Measurements from ENCODE around the gene LPIN2. TPM values are rescaled to one million over a fixed set of nuclear protein-coding genes. Genes with fewer than 3 reads are reported as not detected.

The LPIN2 gene
- total RNA-seq, 1 experiment from 2014 or later = 15.7 TPM

DNA sequence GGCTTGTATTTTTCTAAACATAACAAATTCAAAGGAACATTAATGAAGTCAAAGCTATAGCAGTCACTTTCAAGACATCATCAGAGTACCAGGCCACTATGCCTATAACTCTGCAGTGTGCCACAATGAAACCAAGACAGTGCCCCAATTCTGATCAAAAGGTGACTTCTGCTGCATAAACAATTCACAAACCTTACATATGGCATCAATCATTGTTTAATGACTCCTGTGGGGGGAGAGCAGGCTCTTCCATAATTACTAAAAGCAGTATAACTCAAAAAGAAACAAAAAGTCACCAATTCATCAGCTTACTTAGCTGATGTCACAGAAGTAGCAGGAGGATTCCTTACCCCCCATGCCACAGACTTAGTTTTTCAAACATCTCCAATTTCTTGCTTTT, 15.5 kb downstream of the LPIN2 start:
- Mint-ChIP-seq H3K9me3 (ENCODE audit: low read depth, unreplicated experiment) (no peaks in the 10 kb centered on the region), H3K4me1 (ENCODE audit: low read depth, unreplicated experiment) (peaks cover 23% of the 10 kb centered on the region), H3K27ac (ENCODE audit: unreplicated experiment) (no peak overlapping the region), H3K36me3 (ENCODE audit: insufficient read depth, unreplicated experiment) (no peaks in the 10 kb centered on the region), H3K27me3 (ENCODE audit: unreplicated experiment) (no peaks in the 10 kb centered on the region), H3K4me3 (ENCODE audit: low read depth, unreplicated experiment) (no peak overlapping the region)
- CTCF ChIA-PET = no interaction called here
- no peak for DNase-seq
- TF ChIP-seq, protein P1, sequence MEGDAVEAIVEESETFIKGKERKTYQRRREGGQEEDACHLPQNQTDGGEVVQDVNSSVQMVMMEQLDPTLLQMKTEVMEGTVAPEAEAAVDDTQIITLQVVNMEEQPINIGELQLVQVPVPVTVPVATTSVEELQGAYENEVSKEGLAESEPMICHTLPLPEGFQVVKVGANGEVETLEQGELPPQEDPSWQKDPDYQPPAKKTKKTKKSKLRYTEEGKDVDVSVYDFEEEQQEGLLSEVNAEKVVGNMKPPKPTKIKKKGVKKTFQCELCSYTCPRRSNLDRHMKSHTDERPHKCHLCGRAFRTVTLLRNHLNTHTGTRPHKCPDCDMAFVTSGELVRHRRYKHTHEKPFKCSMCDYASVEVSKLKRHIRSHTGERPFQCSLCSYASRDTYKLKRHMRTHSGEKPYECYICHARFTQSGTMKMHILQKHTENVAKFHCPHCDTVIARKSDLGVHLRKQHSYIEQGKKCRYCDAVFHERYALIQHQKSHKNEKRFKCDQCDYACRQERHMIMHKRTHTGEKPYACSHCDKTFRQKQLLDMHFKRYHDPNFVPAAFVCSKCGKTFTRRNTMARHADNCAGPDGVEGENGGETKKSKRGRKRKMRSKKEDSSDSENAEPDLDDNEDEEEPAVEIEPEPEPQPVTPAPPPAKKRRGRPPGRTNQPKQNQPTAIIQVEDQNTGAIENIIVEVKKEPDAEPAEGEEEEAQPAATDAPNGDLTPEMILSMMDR (IDR thresholded peaks at IDR 0.05; ENCODE audit: unreplicated experiment) = no peak
- BruUV-seq (replicated peaks) = no TSS peak
- intact Hi-C loops (cut with micrococcal nuclease; ENCODE audit: unreplicated experiment) = no loop called here

DNA sequence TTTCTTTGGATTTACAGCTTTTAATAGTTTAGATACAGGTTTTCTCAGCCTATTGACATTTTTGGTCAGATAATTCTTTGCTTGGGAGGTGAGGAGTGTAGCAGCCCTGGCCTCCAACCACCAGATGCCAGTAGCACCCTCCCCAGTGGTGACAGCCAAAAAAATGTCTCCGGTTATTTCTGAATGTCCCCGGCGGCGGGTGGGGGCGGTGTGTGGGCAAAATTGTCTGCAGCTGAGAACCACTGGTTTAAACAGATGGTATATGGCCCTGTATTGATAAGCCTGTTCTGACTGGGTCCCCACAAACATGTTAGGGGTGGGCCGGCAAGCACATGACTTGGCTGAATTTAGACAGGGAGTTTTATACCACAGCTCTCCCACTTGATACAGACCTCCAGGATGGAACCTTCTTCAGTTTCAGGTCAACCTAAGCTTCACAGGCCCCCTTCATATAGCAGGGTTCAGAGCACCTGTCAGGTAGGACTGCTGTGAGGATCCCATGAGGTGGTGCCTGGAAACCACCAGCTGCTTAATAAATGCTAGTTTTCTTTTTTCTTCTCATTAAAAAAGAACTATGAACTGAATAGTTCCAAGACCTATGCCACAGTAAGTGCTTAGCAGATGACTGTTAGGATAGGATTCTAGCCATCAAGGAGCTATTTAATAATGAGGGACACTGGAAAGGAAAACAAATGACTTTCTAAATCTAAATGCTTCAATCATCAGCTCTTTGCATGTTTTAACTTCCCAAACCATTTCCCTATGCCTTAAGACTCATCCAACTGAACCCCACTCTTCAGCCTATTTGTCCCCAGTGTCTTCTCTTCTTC, 18.1 kb downstream of the LPIN2 start:
- Mint-ChIP-seq H3K27ac (ENCODE audit: unreplicated experiment) (peak overlapping the region; percentile 51), H3K9me3 (ENCODE audit: low read depth, unreplicated experiment) (no peaks in the 10 kb centered on the region), H3K4me1 (ENCODE audit: low read depth, unreplicated experiment) (peaks cover 20% of the 10 kb centered on the region), H3K36me3 (ENCODE audit: insufficient read depth, unreplicated experiment) (no peaks in the 10 kb centered on the region), H3K4me3 (ENCODE audit: low read depth, unreplicated experiment) (no peak overlapping the region), H3K27me3 (ENCODE audit: unreplicated experiment) (no peaks in the 10 kb centered on the region)
- TF ChIP-seq, protein P1 (IDR thresholded peaks at IDR 0.05; ENCODE audit: unreplicated experiment) = peak; percentile 60
- intact Hi-C loops (cut with micrococcal nuclease; ENCODE audit: unreplicated experiment) = loop anchor here (2.0 to 5.0 kb wide), 2 partner anchors 68 to 252 kb away; partner anchors contain the start of gene MYL12A
- CTCF ChIA-PET = interaction anchor here (1.2 to 2.4 kb wide), 4 partner anchors 10 to 251 kb away, joined by 3 to 32 read pairs (median 10); no protein-coding TSS in a partner anchor
- BruUV-seq (replicated peaks) = no TSS peak
- peak; percentile 62 for DNase-seq

DNA sequence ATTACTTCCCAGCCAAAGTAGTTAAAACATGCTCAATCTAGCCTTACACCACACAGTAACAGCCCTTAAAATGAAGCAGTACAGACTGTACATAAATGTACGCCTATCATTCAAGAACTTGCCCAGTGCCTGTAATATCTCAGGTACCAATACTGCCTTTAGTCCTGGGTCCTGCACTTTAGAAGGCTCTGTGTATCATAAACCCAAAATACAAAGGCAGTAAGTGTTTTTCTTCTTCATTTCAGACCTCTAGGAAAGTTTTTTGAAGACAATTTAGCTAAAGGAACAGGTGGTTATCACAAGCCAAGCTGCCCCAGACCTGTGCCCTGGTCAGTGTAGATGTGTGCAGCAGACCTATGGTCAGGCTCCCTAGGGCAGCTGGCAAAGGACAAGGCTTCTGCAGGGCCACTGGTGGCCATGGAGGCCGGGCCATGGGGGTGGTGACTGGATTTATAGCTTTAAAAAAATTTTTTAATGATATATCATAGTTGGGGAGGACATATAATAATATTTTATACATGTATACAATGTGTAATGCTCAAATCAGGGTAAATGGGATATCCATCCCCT, 18.8 kb downstream of the LPIN2 start:
- Mint-ChIP-seq H3K36me3 (ENCODE audit: insufficient read depth, unreplicated experiment) (no peaks in the 10 kb centered on the region), H3K4me1 (ENCODE audit: low read depth, unreplicated experiment) (peaks cover 20% of the 10 kb centered on the region), H3K27me3 (ENCODE audit: unreplicated experiment) (no peaks in the 10 kb centered on the region), H3K27ac (ENCODE audit: unreplicated experiment) (no peak overlapping the region), H3K4me3 (ENCODE audit: low read depth, unreplicated experiment) (no peak overlapping the region), H3K9me3 (ENCODE audit: low read depth, unreplicated experiment) (no peaks in the 10 kb centered on the region)
- no TSS peak for BruUV-seq (replicated peaks)
- DNase-seq = no peak
- TF ChIP-seq, protein P1 (IDR thresholded peaks at IDR 0.05; ENCODE audit: unreplicated experiment) = no peak
- intact Hi-C loops (cut with micrococcal nuclease; ENCODE audit: unreplicated experiment) = loop anchor here (2.0 to 5.0 kb wide), 2 partner anchors 69 to 253 kb away; partner anchors contain the start of gene MYL12A
- CTCF ChIA-PET = interaction anchor here (0.6 to 2.4 kb wide), 5 partner anchors 9 to 1001 kb away, joined by 3 to 32 read pairs (median 7); no protein-coding TSS in a partner anchor

DNA sequence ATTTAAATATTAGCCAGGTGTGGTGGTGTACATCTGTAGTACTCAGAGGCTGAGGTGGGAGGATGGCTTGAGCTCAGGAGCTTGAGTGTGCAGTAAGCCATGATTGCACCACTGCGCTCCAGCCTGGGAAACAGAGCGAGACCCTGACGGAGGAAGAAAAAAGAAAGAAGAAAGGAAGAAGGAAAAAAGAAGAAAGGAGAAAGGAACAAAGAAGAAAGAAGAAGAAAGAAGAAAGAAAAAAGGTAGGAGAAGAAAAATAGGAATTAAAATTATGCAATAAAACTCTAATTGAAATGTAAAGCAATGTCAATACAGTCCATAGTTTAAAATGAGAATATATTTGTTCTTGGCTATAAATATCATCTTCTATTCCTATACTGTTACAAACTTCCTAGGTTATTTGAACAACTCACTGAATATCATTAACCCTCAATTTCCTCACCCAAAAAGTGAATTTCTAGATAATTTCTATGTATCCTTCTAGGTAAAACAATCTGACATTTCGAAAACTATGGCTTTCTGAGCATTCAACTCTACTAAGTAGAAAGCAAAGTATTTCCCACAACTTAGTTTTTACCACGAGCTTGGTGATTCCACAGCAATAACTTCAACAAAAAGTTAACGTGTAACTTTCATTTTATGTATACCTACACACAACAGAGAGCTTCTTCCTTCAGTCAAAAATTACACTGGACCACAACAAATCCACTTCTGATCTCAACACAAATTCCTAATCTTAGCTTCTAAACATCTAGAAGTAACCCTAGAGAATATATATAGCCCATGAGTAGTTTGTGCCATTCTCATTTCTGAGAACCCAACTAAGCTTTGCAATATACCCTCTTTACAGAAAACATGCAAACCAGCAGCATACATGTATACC, 19.7 kb downstream of the LPIN2 start:
- H3K27ac Mint-ChIP-seq (ENCODE audit: unreplicated experiment) = no peak overlapping the region
- H3K4me1 Mint-ChIP-seq (ENCODE audit: low read depth, unreplicated experiment) = peaks cover 15% of the 10 kb centered on the region
- H3K4me3 Mint-ChIP-seq (ENCODE audit: low read depth, unreplicated experiment) = no peak overlapping the region
- no TSS peak for BruUV-seq (replicated peaks)
- H3K27me3 Mint-ChIP-seq (ENCODE audit: unreplicated experiment) = no peaks in the 10 kb centered on the region
- no peaks in the 10 kb centered on the region for H3K36me3 Mint-ChIP-seq (ENCODE audit: insufficient read depth, unreplicated experiment)
- CTCF ChIA-PET = interaction anchor here (0.6 to 2.4 kb wide), 4 partner anchors 58 to 1002 kb away, joined by 3 to 32 read pairs (median 8); no protein-coding TSS in a partner anchor
- DNase-seq = no peak
- no peaks in the 10 kb centered on the region for H3K9me3 Mint-ChIP-seq (ENCODE audit: low read depth, unreplicated experiment)
- TF ChIP-seq, protein P1 (IDR thresholded peaks at IDR 0.05; ENCODE audit: unreplicated experiment) = no peak
- intact Hi-C loops (cut with micrococcal nuclease; ENCODE audit: unreplicated experiment) = loop anchor here (5.0 kb wide), 1 partner anchor 254 kb away; the partner anchor contains the start of gene MYL12A
